CD4-positive, alpha-beta T cell treated with Interleukin-15 for 4 hours (primary cell): ENCODE data around the gene VAMP2.

Source experiments
- DNase-seq: peaks from one replicate; pipeline ENCODE4 v3.0.0-alpha.2; 2020; ENCODE audit warnings: low spot score

VAMP2 gene

GRCh38 chr17:8142887-8143580 lies 19.7 kb downstream of the VAMP2 start:
- no peak for DNase-seq

GRCh38 chr17:8142158-8142886 lies 20.4 kb downstream of the VAMP2 start:
- DNase-seq = no peak

- no peak for DNase-seq
These were observed 21.0 kb downstream of the VAMP2 start for GRCh38 chr17:8141741-8142140.

- DNase-seq = no peak
These were observed 21.7 kb downstream of the VAMP2 start for GRCh38 chr17:8141045-8141444.

GRCh38 chr17:8140065-8141029 lies 22.4 kb downstream of the VAMP2 start:
- DNase-seq = no peak

GRCh38 chr17:8138672-8139371 lies 23.9 kb downstream of the VAMP2 start:
- peak; percentile 96 for DNase-seq

GRCh38 chr17:8138374-8138671 lies 24.4 kb downstream of the VAMP2 start:
- no peak for DNase-seq

GRCh38 chr17:8137645-8138373 lies 24.9 kb downstream of the VAMP2 start:
- no peak for DNase-seq

GRCh38 chr17:8133941-8134340 lies 28.8 kb downstream of the VAMP2 start:
- no peak for DNase-seq

- DNase-seq = no peak
These were observed 29.3 kb downstream of the VAMP2 start for GRCh38 chr17:8133399-8133798.

GRCh38 chr17:8131844-8132441 lies 30.8 kb downstream of the VAMP2 start:
- no peak for DNase-seq

- DNase-seq = no peak
These were observed 34.5 kb downstream of the VAMP2 start for GRCh38 chr17:8128125-8128784.

- DNase-seq = peak; percentile 33
These were observed 36.2 kb downstream of the VAMP2 start for GRCh38 chr17:8126491-8127066.

GRCh38 chr17:8125947-8126490 lies 36.7 kb downstream of the VAMP2 start:
- no peak for DNase-seq

- peak; percentile 86 for DNase-seq
These were observed 37.4 kb downstream of the VAMP2 start for GRCh38 chr17:8125154-8125946.

- no peak for DNase-seq
These were observed 38.2 kb downstream of the VAMP2 start for GRCh38 chr17:8124350-8125153.

- no peak for DNase-seq
These were observed 38.9 kb downstream of the VAMP2 start, which contains the start of gene HES7 for GRCh38 chr17:8123695-8124349. Gene HES7 (minus strand): TSS chr17:8124106. CDS start chr17:8124084, 22 bp downstream.
